Right kidney (tissue), 1 donor: ENCODE measurements around the gene MYBBP1A.
"Not testable (repeated sequence)": the region's sequence is repeated elsewhere in the genome, so short reads cannot be mapped to it uniquely, and the experiment has no call there.

Experiments
- DNase-seq: peaks from one replicate; pipeline ENCODE4 v3.0.0-alpha.2; 2016

MYBBP1A gene

GRCh38 chr17:4591529-4591928 lies 36.3 kb upstream of the MYBBP1A start:
- no peak for DNase-seq

- no peak for DNase-seq
These were observed 35.8 kb upstream of the MYBBP1A start for GRCh38 chr17:4590981-4591453.

- not testable (repeated sequence) for DNase-seq
These were observed 34.9 kb upstream of the MYBBP1A start for GRCh38 chr17:4590042-4590441.

GRCh38 chr17:4588898-4589625 lies 33.9 kb upstream of the MYBBP1A start:
- DNase-seq = no peak

GRCh38 chr17:4588391-4588790 lies 33.2 kb upstream of the MYBBP1A start:
- DNase-seq = no peak

- no peak for DNase-seq
These were observed 32.6 kb upstream of the MYBBP1A start for GRCh38 chr17:4587803-4588202.

- no peak for DNase-seq
These were observed 32.0 kb upstream of the MYBBP1A start for GRCh38 chr17:4587195-4587594.

- no peak for DNase-seq
These were observed 30.9 kb upstream of the MYBBP1A start for GRCh38 chr17:4586043-4586442.

- no peak for DNase-seq
These were observed 30.4 kb upstream of the MYBBP1A start for GRCh38 chr17:4585638-4585994.

GRCh38 chr17:4584917-4585637 lies 29.9 kb upstream of the MYBBP1A start:
- peak; percentile 80 for DNase-seq

GRCh38 chr17:4584101-4584916 lies 29.1 kb upstream of the MYBBP1A start, which contains the start of gene SMTNL2:
SMTNL2 (plus strand) TSS chr17:4584529; CDS start chr17:4584606, 77 bp downstream.
- peak; percentile 94 for DNase-seq

GRCh38 chr17:4583782-4584100 lies 28.6 kb upstream of the MYBBP1A start:
- DNase-seq = no peak

GRCh38 chr17:4583206-4583605 lies 28.0 kb upstream of the MYBBP1A start:
- no peak for DNase-seq

- no peak for DNase-seq
These were observed 27.5 kb upstream of the MYBBP1A start for GRCh38 chr17:4582691-4583090.

- no peak for DNase-seq
These were observed 26.9 kb upstream of the MYBBP1A start for GRCh38 chr17:4582101-4582501.

GRCh38 chr17:4580291-4580690 lies 25.1 kb upstream of the MYBBP1A start:
- DNase-seq = no peak

GRCh38 chr17:4579678-4580077 lies 24.5 kb upstream of the MYBBP1A start:
- DNase-seq = no peak

GRCh38 chr17:4578349-4578748 lies 23.2 kb upstream of the MYBBP1A start:
- not testable (repeated sequence) for DNase-seq

- DNase-seq = no peak
These were observed 22.3 kb upstream of the MYBBP1A start for GRCh38 chr17:4577386-4577993.

- DNase-seq = peak; percentile 78
These were observed 21.6 kb upstream of the MYBBP1A start for GRCh38 chr17:4576729-4577322.

- no peak for DNase-seq
These were observed 21.0 kb upstream of the MYBBP1A start for GRCh38 chr17:4576161-4576558.

GRCh38 chr17:4574448-4575045 lies 19.4 kb upstream of the MYBBP1A start:
- DNase-seq = no peak
